ENCODE data around the gene ABT1.

ABT1 gene

DNA sequence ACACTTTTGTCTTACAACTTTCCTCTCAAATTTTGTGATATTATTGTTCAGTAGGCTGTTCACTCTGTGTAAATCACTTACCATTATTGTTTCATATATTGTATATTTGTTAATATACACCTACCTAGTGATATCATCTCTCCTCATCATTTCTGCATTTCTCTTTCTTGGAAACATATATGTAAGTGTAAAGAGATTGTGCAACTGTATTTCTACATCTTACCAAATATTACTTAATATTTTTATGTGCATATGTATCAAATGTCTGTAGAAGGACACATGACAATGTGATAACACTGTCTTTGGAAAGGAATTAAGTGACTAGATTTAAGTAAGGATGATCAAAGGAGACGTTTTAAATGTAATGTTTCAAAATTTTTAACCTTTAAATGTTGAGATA lies 32.6 kb downstream of the ABT1 start:
- Histone ChIP-seq H3K4me2 (ENCODE audit: low read length) (no peak overlapping the region), H3K4me1 (ENCODE audit: low read length) (no peaks in the 10 kb centered on the region), H3K9me3 (ENCODE audit: insufficient read depth, low read length) (no peaks in the 10 kb centered on the region), H3K36me3 (replicated peaks; ENCODE audit: low read depth, low read length) (peaks cover 5% of the 10 kb centered on the region), H3K4me3 (ENCODE audit: low read length) (no peak overlapping the region), H3K27me3 (ENCODE audit: low read depth, low read length) (no peaks in the 10 kb centered on the region), H3K79me2 (ENCODE audit: low read length) (no peaks in the 10 kb centered on the region), H4K20me1 (ENCODE audit: insufficient read depth, low read length) (no peaks in the 10 kb centered on the region), H2AFZ (ENCODE audit: low read depth, low read length) (no peak overlapping the region), H3K27ac (ENCODE audit: low read length) (no peak overlapping the region), H3K9ac (ENCODE audit: low read length) (no peak overlapping the region)
- TF ChIP-seq CTCF (IDR thresholded peaks at IDR 0.05; ENCODE audit: low read depth, low read length) (no peak), EZH2phosphoT487 (IDR thresholded peaks at IDR 0.05; ENCODE audit: low read depth) (no peak)

DNA sequence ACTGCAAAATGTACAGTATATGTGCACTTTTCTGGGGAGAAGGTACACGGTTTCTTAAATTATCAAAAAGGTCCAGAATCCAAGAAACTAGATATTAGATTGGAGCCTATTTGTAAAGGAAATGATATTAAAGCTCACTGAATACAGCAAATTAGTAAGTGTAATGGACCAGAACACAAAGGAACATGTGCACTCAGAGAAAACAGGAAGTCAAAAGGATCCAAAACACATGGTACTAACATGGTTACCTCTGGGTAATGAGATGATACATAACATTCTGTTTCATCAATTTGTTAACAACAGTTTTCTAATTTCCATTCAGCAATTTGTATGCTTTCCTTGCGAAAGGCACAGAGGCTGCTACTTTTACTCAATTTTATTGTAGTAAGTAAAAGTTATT lies 44.1 kb downstream of the ABT1 start:
- peaks cover 54% of the 10 kb centered on the region for H3K36me3 ChIP-seq (replicated peaks; ENCODE audit: low read depth, low read length)
- no peak overlapping the region for H3K9ac ChIP-seq (ENCODE audit: low read length)

GRCh38 chr6:26646074-26646473 lies 49.3 kb downstream of the ABT1 start:
- Histone ChIP-seq H3K9me3 (ENCODE audit: insufficient read depth, low read length) (peaks cover 4% of the 10 kb centered on the region; the same call in 1 of the 2 replicates), H3K9ac (ENCODE audit: low read length) (no peak overlapping the region), H2AFZ (ENCODE audit: low read depth, low read length) (no peak overlapping the region), H3K27me3 (ENCODE audit: low read depth, low read length) (no peaks in the 10 kb centered on the region), H3K36me3 (replicated peaks; ENCODE audit: low read depth, low read length) (peaks cover 41% of the 10 kb centered on the region), H3K4me2 (ENCODE audit: low read length) (no peak overlapping the region), H3K4me3 (ENCODE audit: low read length) (no peak overlapping the region), H3K79me2 (ENCODE audit: low read length) (no peaks in the 10 kb centered on the region), H4K20me1 (ENCODE audit: insufficient read depth, low read length) (no peaks in the 10 kb centered on the region), H3K4me1 (ENCODE audit: low read length) (no peaks in the 10 kb centered on the region), H3K27ac (ENCODE audit: low read length) (no peak overlapping the region)
- TF ChIP-seq EZH2phosphoT487 (IDR thresholded peaks at IDR 0.05; ENCODE audit: low read depth), result no peak

More for the DNA sequence above, 44.1 kb downstream of the ABT1 start:
- no peak overlapping the region for H3K4me2 ChIP-seq (ENCODE audit: low read length)
- no peak overlapping the region for H3K27ac ChIP-seq (ENCODE audit: low read length)
- H3K27me3 ChIP-seq (ENCODE audit: low read depth, low read length), result no peaks in the 10 kb centered on the region
- H4K20me1 ChIP-seq (ENCODE audit: insufficient read depth, low read length), result no peaks in the 10 kb centered on the region
- H3K4me1 ChIP-seq (ENCODE audit: low read length), result no peaks in the 10 kb centered on the region
- TF ChIP-seq EZH2phosphoT487 (IDR thresholded peaks at IDR 0.05; ENCODE audit: low read depth), result no peak
- no peak for TF ChIP-seq CTCF (IDR thresholded peaks at IDR 0.05; ENCODE audit: low read depth, low read length)
- no peak overlapping the region for H3K4me3 ChIP-seq (ENCODE audit: low read length)
- H3K79me2 ChIP-seq (ENCODE audit: low read length), result no peaks in the 10 kb centered on the region
- H3K9me3 ChIP-seq (ENCODE audit: insufficient read depth, low read length), result peaks cover 4% of the 10 kb centered on the region; the same call in 1 of the 2 replicates
- H2AFZ ChIP-seq (ENCODE audit: low read depth, low read length), result no peak overlapping the region

Data from OCI-LY3 (cell line).